Ovary (tissue), 3 donors: ENCODE data around the gene PARP4.
"Not testable (repeated sequence)": the region's sequence is repeated elsewhere in the genome, so short reads cannot be mapped to it uniquely, and the experiment has no call there.

Experiments used
- EP300 ChIP-seq: sonication (generic); formaldehyde crosslinking; IDR thresholded peaks from one replicate; pipeline ENCODE4 v1.6.1; 2017; ENCODE audit warnings: antibody characterized with exemption
- POLR2A ChIP-seq: fragments of 450-650 bp; IDR thresholded peaks from one replicate; pipeline ENCODE4 v1.6.1; 2017; ENCODE audit warnings: antibody characterized with exemption, mild to moderate bottlenecking, moderate library complexity
- TF ChIP-seq, protein P1 (sequence below), 3 donors: fragments of 450-650 bp in 2 of 3; fragments of 200-600 bp in 1 of 3; IDR thresholded peaks; one replicate each; pipeline versions ENCODE4 v1.5.1 to v1.8.0; 2016 to 2022; ENCODE audit warnings: antibody characterized with exemption in 3 of 3, mild to moderate bottlenecking in 1 of 3
- donor health status: DM: no; HTN: no; CAD: no.

GRCh38 chr13:24426045-24426444, 86.5 kb downstream of the PARP4 start:
- not testable (repeated sequence) for TF ChIP-seq EP300, POLR2A
- TF ChIP-seq, protein P1, sequence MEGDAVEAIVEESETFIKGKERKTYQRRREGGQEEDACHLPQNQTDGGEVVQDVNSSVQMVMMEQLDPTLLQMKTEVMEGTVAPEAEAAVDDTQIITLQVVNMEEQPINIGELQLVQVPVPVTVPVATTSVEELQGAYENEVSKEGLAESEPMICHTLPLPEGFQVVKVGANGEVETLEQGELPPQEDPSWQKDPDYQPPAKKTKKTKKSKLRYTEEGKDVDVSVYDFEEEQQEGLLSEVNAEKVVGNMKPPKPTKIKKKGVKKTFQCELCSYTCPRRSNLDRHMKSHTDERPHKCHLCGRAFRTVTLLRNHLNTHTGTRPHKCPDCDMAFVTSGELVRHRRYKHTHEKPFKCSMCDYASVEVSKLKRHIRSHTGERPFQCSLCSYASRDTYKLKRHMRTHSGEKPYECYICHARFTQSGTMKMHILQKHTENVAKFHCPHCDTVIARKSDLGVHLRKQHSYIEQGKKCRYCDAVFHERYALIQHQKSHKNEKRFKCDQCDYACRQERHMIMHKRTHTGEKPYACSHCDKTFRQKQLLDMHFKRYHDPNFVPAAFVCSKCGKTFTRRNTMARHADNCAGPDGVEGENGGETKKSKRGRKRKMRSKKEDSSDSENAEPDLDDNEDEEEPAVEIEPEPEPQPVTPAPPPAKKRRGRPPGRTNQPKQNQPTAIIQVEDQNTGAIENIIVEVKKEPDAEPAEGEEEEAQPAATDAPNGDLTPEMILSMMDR (IDR thresholded peaks at IDR 0.05) = not testable (repeated sequence)
